NB4 (cell line): ENCODE results near the gene EEA1.

Experiments used
- POLR2A ChIP-seq: IDR thresholded peaks from 2 replicates; pipeline ENCODE4 v1.6.1; 2011; ENCODE audit warnings: mild to moderate bottlenecking; ENCODE audit not compliant: insufficient read length; ENCODE audit errors: extremely low read depth
- TF ChIP-seq, protein P1 (sequence below): IDR thresholded peaks from 2 replicates; pipeline ENCODE4 v1.6.1; 2011; ENCODE audit warnings: low read depth, low read length
- TF ChIP-seq, protein P2 (sequence below): IDR thresholded peaks from one replicate; pipeline ENCODE4 v1.5.1; 2012; ENCODE audit warnings: low read depth, low read length

DNA sequence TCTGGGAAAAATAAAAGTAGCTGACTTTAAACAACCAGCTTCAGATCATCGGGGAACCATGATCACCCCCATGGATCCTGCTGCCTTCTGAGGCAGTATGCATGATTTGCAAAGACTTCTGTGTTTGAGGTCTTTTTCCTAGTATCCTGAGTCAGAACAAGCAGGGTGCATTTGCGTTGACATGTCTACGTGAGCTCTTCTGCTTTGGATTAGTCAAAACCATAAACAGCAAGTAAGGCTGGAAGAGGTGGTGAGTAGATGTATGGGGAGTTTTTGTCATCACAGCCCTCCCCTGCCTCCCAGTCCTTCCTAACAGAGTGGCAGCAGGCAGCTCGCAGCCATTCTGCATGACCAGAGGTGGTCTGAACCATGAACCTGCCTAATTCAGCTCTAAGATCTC, 202.2 kb downstream of the EEA1 start:
- TF ChIP-seq POLR2A, result no peak
- TF ChIP-seq, protein P1, sequence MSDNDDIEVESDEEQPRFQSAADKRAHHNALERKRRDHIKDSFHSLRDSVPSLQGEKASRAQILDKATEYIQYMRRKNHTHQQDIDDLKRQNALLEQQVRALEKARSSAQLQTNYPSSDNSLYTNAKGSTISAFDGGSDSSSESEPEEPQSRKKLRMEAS, result no peak
- TF ChIP-seq, protein P2, sequence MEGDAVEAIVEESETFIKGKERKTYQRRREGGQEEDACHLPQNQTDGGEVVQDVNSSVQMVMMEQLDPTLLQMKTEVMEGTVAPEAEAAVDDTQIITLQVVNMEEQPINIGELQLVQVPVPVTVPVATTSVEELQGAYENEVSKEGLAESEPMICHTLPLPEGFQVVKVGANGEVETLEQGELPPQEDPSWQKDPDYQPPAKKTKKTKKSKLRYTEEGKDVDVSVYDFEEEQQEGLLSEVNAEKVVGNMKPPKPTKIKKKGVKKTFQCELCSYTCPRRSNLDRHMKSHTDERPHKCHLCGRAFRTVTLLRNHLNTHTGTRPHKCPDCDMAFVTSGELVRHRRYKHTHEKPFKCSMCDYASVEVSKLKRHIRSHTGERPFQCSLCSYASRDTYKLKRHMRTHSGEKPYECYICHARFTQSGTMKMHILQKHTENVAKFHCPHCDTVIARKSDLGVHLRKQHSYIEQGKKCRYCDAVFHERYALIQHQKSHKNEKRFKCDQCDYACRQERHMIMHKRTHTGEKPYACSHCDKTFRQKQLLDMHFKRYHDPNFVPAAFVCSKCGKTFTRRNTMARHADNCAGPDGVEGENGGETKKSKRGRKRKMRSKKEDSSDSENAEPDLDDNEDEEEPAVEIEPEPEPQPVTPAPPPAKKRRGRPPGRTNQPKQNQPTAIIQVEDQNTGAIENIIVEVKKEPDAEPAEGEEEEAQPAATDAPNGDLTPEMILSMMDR, result no peak
